T-helper 9 cell (primary cell): ENCODE measurements around the gene ANGPTL4.
"Not testable (repeated sequence)": the region's sequence is repeated elsewhere in the genome, so short reads cannot be mapped to it uniquely, and the experiment has no call there.

Experiments used
- DNase-seq: peaks from one replicate; pipeline ENCODE4 v3.0.0-alpha.2; 2020

The ANGPTL4 gene

GRCh38 chr19:8334458-8335342 lies 29.3 kb upstream of the ANGPTL4 start:
- no peak for DNase-seq

DNA sequence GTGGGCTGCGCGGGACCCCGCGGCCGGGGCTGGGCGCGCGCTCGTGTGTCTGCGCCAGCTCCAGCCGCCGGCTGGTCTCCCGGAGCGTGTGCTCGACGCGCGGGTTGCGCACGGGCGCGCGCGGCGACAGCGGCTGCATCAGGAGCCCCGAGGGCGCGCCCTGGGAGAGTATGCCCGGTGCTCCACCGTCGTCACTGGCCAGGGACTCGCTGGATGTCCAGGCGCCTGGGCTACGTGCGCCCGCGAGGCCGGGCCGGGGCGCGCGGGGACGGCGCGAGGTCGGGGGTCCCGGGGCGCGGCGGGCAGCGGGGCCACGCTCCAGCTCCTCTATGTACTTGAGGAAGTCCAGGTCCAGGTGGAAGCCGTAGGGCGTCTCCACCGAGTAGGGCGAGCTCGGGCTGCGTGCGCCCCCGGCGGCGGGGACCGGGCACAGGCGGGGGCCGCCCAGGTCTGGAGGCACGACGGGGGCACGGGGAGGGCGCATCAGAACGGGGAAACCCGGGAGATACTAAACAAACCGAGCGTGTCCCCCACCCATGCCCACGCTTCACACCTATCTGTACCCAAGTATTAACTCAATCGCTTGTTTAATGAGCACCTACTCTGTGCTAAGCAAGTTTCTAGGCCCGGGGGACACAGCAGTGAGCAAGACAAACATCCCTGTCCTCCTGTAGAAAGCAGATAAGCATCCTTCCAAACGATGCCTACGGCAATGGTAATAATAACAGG lies 28.4 kb upstream of the ANGPTL4 start:
- DNase-seq, result no peak

GRCh38 chr19:8336072-8336569 lies 27.8 kb upstream of the ANGPTL4 start:
- DNase-seq, result no peak

DNA sequence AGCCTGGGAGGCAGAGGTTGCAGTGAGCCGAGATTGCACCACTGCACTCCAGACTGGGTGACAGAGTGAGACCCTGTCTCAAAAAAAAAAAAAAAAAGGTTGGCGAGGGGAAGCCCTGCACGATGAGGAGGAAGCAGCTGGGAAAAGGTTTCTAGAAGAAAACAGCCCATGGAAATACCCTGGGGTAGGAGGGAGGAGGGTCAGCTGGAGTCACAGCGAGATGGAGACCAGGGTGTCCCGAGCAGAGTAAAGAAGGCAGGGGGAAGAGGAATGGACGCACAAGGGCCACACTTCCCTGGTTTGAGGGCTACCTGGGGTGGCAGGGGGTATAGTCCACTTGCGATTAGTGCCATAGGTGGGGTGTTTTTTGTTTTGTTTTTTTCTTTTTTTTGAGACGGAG lies 27.3 kb upstream of the ANGPTL4 start:
- DNase-seq, result no peak

DNA sequence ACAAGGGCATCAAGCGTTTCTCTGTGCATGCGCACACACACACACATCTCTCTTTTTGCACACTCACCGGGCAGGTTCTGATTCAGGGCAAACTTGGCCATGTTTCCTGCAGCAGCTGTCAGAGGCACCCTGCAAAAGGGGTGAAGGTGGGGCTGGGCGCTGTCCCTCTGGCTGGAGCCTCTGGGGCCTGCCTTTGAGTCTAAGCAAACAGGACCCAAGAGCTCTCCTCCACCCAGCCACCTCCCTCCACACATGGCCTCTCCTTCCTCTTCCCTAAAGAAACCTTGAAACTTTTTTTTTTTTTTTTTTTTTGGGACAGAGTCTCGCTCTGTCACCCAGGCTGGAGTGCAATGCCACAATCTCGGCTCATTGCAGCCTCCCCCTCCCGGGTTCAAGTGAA lies 26.2 kb upstream of the ANGPTL4 start:
- DNase-seq, result no peak

DNA sequence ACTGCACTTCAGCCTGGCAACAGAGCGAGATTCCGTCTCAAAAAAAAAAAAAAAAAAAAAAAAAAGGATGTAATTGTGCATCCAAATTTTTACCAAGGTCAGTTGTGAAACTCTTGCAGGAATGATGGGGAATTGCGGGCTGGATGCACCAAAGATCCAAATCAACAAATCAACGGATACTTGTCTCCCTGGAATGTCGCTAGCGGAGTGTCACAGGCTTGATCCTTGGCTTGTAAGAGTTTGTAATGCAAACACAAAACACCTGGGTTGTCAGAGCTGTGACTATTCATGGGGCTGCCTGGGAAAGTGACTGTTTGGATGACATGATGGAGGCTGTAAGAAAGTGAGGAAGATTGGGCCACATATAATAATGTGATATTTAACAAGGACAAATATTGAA lies 25.1 kb upstream of the ANGPTL4 start:
- DNase-seq, result no peak

GRCh38 chr19:8340341-8341096 lies 23.4 kb upstream of the ANGPTL4 start:
- no peak for DNase-seq

DNA sequence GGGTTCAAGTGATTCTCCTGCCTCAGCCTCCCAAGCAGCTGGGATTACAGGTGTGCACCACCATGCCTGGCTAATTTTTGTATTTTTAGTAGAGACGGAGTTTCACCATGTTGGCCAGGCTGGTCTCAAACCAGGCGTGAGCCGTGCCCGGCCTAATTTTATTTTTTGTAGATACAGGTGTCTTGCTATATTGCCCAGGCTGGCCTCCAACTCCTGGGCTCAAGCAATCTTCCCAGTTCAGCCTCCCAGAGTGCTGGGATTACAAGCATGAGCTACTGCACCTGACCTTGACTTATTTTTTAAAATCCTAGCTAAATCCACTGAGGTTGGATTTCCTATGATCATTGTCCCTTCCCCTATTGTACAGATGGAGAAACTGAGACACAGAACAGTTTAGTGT lies 22.5 kb upstream of the ANGPTL4 start:
- not testable (repeated sequence) for DNase-seq

GRCh38 chr19:8342316-8342683 lies 21.7 kb upstream of the ANGPTL4 start:
- no peak for DNase-seq

DNA sequence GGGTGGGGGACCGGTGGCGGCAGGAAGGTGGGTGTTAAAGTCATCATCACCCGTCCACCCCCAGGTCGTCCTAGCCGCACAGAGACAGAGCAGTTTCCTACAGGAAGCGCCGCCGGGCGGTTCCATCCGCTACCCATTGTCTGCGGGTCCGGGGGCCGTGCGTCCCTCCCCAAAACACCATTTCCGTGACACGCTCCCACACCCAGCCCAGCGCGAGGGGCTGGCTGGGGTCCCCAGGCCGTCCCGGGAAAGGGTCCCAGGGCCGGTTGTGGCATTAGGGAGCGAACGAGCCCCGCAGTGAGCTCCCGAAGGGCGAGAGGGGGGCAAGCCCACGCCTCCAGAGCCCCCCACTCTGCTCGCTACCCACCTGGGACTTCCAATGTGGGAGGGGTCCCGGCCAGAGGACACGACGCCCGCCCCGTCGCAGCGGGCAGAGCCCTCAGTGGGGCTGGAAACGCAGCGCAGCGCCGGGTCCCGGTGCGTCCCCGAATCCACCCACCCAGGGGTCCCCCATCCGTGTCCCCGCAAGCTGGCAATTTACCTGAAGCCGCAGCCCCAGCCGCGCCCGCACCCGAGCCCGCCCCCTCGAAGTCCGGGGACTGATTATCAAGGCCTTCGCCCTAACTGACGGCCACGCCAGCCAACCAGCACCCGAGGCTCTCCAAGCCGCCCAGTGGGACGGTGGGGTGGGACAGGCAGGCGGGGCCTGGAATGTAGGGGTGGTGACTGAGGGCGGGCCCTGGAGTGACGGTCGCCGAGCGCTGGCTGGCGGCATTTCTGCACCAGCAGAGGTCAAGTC lies 21.1 kb upstream of the ANGPTL4 start, which contains the start of gene KANK3:
TSS of gene KANK3 (minus strand) at position 579 of the 799 bp plus-strand sequence. CDS start 5,434 bp downstream, outside the sequence.
- peak; percentile 88 for DNase-seq

- DNase-seq, result no peak
Observed at GRCh38 chr19:8343483-8343844, 20.5 kb upstream of the ANGPTL4 start.

GRCh38 chr19:8349629-8350372 lies 14.2 kb upstream of the ANGPTL4 start:
- DNase-seq, result not testable (repeated sequence)

GRCh38 chr19:8352134-8352827 lies 11.7 kb upstream of the ANGPTL4 start:
- no peak for DNase-seq

GRCh38 chr19:8352845-8353244 lies 11.1 kb upstream of the ANGPTL4 start:
- DNase-seq, result not testable (repeated sequence)

- no peak for DNase-seq
Observed at GRCh38 chr19:8355631-8356402, 8.1 kb upstream of the ANGPTL4 start.

DNA sequence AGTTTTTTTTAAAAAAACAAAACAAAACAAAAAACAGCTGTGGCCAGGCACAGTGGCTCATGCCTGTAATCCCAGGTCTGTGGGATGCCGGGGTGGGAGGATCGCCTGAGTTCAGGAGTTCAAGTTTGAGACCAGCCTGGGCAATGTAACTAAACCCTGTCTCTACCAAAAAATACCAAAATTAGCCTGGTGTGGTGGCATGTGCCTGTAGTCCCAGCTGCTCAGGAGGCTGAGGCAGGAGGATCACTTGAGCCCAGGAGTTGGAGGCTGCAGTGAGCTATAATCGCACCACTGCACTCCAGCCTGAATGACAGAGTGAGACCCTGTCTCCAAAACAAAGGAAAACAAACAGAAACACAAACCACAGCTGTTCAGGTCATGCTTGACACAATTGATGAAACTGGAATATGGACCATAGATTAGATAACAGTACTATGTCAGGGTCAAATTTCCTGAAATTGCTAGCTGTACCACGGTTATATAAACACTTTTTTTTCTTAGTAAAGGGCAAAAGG lies 6.9 kb upstream of the ANGPTL4 start:
- no peak for DNase-seq

DNA sequence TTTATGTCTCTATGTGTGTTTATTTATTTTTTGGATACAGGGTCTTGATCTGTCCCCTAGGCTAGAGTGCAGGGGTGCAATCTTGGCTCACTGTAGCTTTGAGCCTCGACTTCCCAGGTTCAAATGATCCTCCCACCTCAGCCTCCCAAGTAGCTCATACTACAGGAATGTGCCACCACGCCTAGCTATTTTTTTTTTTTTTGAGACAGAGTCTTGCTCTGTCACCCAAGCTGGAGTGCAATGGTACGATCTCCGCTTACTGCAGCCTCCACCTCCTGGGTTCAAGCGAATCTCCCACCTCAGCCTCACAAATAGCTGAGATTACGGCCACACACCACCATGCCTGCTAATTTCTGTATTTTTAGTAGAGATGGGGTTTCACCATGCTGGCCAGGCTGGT lies 5.0 kb upstream of the ANGPTL4 start:
- DNase-seq, result no peak

- no peak for DNase-seq
Observed at GRCh38 chr19:8360196-8360595, 3.8 kb upstream of the ANGPTL4 start.

DNA sequence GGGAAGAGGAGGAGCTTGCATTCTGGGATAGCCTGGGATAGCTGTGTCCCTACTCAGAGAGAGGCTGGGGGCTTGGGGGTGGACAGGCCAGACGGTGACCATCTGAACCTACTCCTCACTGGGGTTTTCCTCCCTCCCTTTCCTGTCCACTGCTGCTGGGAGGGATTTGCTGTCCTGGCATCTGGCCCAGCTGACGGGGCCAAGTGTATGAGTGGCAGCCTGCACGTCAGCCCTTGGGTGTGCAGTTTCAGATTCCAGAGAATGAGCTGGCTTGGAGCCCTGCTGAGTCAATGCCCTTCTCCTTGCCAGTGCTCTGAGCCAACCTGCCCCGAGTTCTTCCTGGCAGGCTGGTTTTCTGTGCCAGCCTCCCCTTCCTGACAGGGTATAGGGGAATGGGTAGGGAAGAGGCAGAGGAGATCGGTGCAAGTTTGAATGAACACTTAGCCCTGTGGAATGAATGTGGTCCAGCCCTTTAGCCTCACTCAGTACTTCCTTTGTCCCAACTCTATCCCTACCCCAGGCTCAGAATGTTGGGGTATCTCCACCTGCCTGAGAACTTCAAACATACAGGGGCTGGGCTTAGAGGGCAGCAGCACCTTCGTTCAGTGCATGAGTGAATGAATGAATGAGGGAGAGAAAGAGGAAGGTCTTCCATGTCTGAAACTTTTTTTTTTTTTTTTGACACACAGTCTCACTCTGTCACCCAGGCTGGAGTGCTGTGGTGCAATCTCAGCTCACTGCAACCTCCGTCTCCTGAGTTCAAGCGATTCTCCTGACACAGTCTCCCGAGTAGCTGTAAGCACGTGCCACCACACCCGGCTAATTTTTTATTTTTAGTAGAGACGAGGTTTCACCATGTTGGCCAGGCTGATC lies 1.8 kb upstream of the ANGPTL4 start:
- DNase-seq, result no peak
